ENCODE data around the gene BCL2L1.
A peak's percentile ranks its signal among the peaks of the same experiment; 100 is the strongest.
"Not testable (repeated sequence)": the region's sequence is repeated elsewhere in the genome, so short reads cannot be mapped to it uniquely, and the experiment has no call there.

BCL2L1 gene

DNA sequence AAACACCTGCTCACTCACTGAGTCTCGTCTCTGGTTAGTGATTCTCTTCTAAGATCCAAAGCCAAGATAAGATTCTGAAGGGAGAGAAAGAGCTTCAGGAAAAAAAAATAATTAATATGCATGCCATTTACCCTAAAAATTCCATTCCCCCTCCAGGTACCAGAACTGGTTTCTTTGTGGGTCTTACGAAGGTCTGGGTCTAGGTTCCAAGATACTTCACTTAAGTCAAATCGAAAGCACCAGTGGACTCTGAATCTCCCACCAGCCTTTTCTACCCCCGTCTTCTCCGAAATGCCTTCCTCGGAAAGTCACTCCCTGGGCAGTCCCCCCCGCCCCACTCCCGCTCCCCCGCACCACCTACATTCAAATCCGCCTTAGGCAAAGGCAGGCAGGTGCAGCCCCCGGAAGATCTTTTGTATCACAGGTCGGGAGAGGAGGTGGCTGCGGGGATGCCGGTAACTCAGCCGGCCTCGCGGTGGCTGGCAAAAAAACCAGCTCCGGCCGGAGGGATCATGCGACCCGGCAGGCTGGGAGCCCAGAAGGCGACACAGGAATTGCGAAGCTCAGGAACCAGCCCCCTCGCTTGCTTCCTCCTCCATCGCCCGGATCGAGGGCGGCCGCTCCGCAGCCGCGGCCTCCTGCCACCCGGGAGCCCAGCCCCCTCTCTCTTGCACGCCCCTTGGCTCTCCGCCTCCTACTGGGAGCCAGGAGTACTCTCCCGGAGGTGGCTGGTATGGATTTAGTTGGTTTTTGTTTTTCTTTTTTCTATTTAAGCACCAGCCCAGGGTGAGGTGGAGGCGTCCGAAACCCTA lies at the start of gene BCL2L1:
Gene BCL2L1 (minus strand): TSS at position 612 of the 812 bp plus-strand sequence. CDS start 650 bp downstream, outside the sequence.
- DNase-seq (ENCODE audit: low read depth in 3 of 3), result peak; percentile 49 to 86 (median 51)

DNA sequence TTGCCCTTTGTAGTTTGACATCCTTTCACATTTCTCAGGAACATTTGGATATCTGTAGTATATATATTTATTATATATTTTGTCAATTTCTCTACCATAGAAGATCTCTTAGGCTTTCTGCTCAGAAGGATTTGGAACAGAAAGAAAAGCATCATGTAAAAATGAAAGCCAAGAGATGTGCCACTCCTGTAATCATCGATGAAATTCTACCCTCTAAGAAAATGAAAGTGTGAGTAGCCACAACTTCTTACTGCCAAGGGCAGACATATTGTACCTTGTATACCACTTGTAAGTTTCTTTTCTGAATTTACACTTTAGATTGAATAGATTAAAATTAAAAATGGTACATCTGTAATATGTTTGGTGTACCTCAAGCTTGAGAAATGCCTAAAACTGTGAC lies 47.6 kb upstream of the BCL2L1 start:
- no peak for DNase-seq (ENCODE audit: low read depth in 3 of 3)

DNA sequence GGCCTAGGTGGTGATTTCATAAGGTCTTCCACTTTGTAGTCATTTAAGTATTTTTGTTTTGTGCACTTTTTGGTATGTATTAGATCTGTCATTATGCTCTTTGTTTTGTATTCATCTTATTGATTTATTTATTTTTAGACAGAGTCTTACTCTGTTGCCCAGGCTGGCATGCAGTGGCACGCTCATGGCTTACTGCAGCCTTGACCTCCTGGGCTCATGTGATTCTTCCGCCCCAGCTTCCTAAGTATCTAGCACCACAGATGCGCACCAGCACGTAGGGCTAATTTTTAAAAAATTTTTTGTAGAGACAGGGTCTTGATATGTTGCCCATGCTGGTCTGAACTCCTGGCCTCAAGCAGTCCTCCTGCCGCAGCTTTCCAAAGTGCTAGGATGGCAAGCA lies 47.0 kb upstream of the BCL2L1 start:
- DNase-seq (ENCODE audit: low read depth in 3 of 3), result no peak

DNA sequence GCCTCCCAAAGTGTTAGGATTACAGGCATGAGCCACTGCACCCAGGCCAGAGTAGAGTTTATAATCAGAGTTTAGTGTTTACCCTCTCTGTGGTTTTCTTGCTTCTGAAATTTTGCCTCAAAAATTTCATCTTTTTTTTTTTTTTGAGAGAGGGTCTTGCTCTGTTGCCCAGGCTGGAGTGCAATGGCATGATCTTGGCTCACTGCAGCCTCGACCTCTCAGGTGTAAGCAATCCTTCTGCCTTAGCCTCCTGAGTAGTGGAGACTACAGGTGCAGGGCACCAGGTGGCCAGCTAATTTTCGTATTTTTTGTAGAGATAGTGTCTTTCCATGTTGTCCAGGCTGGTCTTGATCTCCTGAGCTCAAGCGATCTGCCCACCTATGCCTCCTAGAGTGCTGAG lies 45.1 kb upstream of the BCL2L1 start:
- DNase-seq (ENCODE audit: low read depth in 3 of 3), result no peak

DNA sequence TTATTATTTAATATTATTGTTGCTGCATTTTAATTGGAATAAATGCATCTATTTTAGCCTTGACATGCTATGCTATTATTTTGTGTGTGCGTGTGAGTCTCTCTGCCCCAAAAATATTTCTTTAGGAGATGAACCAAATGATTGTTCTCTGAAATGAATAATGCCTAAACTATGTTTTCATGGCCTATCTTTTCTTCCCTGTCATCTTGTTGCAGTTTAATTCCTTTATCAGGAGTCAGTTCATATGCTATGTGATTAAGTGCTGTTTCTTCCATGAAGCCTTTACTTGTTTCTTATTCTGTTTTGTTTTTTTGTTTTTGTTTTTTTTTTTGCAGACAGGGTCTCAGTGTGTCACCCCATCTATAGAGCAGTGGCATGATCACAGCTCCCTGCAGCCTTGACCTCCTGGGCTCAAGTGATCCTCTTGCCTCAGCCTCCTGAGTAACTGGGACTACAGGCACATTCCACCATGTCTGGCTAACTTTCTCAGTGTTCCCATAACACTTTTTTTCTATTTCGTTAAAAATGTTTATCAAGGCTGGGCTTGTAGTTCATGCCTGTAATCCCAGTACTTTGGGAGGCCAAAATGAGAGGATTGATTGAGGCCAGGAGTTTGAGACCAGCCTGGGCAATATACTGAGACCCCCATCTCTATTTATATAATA lies 42.1 kb upstream of the BCL2L1 start:
- no peak for DNase-seq (ENCODE audit: low read depth in 3 of 3)

DNA sequence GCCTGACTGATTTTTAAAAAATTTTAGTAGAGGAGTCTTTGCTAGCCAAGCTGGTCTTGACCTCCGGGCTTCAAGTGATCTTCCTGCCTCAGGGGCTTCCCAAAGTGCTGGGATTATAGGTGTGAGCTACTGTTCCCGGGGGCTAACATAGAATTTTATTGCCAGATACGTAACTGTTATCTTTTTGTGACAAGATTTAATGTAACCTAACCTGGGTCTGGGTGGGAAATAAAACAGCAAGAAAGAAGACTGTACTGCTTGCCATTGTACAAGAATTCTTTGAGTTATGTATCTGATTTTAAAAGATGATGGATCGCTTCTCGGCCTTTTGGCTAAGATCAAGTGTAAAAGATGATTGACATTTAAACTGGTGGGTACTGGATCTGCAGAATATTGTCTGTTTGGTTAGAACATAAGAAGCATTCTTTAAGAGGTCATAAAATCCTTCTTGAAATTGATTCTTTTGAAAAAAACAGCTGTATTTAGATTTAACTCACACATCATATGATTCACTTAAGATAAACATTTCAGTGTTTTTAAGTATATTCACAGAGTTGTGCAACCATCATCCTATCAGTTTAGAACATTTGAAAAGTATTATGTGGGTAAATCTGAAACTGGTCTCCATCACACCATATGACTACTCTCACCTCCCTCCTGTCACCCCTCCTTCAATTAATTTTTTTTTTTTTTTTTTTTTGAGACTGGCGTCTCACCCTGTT lies 38.0 kb upstream of the BCL2L1 start:
- no peak for DNase-seq (ENCODE audit: low read depth in 3 of 3)

DNA sequence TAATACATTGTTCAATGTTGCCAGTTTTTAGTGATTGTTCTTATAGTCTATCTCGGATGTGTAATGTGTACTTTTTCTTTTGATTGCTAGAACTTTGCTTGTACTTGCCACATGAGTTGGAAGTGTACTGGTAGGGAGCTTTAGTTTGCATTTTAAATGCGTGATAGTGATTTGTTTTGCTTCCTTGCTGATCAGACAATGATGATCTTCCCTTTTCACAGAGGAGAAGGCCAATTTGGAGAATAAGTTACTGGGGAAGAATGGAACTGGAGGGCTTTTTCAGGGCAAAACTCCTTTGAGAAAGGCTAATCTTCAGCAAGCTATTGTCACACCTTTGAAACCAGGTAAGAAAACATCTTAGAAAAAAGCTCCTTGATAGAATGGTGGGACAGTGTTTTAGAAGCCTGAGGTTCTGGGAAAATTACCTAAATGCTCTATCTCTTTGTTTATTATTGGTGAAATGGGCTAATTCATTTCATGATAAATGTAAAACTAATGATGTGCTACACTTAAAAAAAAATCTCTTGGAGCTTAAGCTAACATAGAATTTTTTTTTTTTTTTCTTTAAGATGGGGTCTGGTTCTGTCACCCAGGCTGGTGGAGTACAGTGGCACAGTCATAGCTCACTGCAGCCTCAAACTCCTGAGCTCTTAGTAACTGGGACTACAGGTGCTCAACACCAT lies 37.3 kb upstream of the BCL2L1 start:
- no peak for DNase-seq (ENCODE audit: low read depth in 3 of 3)

DNA sequence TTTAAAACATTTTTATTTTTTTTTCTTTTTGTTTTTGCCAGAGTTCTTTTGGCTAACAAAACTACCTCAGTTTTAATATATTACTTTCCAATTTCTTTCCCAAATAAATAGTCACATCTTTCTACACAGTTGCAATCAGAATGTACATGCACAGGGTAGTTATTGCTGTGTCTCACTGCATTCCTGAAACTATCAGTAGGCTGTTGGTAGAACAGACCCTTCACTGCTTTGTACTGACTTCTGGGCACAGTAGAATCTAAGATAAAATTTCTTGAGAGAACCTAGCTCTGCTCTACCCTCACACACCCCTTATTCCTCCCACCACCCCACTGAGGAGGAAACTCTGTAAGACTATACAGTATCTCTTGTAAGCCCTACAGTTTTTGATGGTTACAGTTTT lies 36.3 kb upstream of the BCL2L1 start:
- DNase-seq (ENCODE audit: low read depth in 3 of 3), result no peak

DNA sequence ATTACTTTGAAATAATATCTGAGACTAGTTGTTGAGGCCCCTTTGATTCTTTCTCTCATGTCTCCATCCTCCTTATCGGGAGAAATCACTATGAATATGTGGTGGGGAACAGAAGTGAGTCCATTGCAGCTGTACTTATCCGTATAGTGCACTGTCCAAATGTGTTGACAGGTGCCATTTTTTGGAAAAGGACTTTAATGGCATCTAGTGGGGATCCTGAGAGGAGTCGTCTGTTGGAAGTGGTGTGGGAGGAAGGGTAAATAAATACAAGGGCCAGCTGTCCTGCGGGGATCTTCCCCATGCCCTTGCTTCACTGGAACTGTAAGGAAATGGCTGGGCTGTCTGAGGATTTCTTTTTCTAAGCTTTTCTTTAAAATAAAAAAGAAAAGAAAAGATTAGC lies 35.9 kb upstream of the BCL2L1 start:
- DNase-seq (ENCODE audit: low read depth in 3 of 3), result no peak

DNA sequence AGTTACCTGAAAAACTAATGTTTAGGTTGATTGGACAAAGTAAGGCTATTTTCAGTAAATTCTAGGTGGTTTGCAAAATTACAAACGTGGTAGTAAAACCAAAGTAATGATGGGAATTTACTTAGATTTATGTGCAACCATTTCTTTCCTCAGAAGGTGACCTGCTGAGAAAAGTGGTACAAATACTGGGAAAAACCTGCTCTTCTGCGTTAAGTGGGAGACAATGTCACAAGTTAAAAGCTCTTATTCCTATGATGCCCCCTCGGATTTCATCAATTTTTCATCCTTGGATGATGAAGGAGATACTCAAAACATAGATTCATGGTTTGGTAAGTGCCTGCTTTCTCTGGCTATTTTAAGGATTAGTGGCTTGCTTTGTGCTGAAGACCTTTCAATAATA lies 34.6 kb upstream of the BCL2L1 start:
- no peak for DNase-seq (ENCODE audit: low read depth in 3 of 3)

DNA sequence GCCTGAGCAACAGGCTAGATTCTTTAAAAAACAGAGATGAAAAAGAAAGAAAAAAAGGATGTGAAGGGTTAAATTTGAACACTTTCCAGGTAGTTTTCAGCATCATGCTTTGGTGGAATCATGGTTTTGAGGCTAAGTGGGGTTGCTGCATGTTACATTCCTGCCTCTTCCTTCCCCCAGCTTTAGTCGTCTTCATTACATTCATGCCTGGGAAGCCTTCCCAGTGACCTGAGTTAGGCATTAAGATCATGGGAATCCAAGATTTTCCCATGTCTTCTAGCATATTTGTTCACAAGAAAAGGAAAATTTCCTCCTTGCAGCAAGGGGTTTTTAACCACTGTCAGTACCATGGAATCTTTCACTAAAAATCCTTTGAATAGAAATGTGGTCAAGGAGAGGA lies 28.5 kb upstream of the BCL2L1 start:
- no peak for DNase-seq (ENCODE audit: low read depth in 3 of 3)

DNA sequence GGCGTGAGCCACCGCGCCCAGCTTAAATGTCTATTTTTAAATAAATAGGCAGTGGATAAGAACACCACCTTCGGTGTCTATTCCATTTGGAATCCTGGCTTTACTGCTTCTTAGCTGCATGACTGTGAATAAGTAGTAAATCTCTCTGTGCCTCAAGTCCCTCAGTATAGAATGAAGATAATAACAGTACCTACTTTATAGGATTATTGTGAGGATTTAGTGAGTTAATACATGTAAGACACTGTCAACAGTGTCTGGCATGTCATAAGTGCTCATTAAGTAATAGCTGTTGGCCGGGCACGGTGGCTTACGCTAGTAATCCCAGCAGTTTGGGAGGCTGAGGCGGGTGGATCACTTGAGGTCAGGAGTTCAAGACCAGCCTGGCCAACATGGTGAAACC lies 26.6 kb upstream of the BCL2L1 start:
- no peak for DNase-seq (ENCODE audit: low read depth in 3 of 3)

DNA sequence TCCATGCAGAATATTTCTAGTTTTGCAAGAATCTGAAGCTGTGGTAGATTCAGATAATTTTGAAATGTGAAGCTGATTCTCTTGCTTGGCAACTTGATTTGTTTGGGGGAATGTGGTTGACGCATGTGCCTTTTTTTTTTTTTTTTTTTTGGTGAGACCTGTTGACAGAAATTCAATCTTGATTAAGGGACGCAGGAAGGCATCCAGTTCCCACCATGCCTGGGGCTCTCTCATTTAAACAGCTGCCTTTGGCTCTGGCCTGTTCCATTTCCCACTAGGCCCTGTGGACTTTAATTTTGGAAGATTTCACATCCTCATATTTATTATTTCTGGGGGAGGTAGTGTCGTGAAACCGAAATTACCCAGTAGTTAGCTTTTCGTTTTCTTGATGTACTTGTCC lies 25.0 kb upstream of the BCL2L1 start:
- DNase-seq (ENCODE audit: low read depth in 3 of 3), result no peak

DNA sequence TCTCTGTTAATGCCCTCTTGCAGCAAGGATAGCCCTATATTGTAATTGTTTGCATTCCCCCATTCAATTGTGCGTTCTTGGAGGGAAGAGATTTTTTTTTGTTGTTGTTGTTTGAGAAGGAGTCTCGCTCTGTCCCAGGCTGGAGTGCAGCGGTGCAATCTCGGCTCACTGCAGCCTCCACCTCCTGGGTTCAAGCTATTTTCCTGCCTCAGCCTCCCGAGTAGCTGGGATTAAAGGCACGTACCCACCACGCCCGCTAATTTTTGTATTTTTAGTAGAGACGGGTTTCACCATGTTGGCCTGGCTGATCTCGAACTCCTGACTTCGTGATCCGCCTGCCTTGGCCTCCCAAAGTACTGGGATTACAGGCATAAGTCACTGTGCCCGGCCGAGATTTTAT lies 24.4 kb upstream of the BCL2L1 start:
- not testable (repeated sequence) for DNase-seq (ENCODE audit: low read depth in 3 of 3)

DNA sequence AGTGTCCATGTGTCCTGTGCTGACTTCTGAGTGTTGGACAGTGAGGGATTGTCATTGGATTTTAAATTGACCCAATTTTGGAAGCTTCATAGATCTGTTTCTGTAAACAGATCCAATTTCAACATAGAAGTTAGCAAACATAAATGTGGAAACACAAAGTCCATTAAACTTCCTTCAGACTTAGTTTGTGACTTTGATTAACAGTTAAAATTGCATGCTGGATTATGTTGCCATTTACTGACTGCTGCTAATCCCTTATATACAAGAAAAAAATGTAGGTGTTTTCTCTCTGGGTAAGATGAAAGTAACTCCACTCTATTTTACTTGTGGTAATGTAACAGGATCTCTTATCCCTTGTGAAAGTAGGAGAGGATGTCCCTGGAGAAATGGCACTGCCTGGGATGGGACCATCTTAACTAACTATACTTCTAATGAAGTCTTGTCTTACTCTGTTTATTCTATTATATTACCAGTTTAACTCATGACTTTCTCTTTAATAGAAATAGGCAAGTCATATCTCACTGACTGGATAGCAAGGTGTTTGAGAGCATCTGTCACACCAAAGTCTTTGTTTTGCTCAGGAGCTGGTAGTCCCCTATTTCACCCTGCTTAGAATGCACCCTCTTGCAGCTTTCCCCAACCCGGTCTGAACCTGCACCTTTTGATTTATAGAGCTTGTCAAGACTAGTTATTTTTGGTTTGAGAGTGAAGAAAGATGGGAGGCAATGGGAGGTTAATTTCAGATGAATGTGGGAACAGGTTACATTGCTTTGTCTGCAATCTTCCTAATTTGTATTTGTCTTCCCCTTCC lies 23.6 kb upstream of the BCL2L1 start:
- DNase-seq (ENCODE audit: low read depth in 3 of 3), result no peak

DNA sequence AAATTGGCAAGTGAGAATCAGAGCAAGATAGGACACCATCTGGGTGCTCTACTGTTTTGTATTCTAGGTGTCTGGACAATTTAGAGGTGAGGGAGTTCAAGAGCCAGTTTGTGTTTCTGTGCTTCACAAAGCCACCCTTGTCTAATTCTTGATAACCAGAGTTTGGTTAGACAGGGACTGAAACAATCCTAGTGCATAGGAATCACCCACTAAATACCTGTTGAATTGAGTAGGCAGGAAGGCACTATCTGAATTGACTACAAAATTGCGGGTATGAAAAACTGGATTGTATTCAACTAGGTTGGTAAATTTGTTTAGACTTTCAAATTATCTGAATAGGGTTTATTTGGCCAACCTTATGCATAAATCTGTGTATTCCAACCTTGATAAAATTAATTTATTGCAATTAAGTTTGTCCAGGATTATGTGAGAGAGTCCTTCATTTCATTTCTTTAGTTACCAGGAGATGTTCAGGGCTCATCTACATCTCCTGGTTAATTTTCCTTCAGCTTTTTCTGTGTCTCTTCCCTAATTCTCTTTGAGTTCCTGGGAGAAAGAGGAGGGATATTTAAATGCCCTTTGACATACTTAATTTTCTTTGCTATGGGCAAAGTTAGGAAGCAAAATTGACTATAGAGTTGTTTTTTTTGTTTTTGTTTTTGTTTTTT lies 18.1 kb upstream of the BCL2L1 start:
- no peak for DNase-seq (ENCODE audit: low read depth in 3 of 3)

DNA sequence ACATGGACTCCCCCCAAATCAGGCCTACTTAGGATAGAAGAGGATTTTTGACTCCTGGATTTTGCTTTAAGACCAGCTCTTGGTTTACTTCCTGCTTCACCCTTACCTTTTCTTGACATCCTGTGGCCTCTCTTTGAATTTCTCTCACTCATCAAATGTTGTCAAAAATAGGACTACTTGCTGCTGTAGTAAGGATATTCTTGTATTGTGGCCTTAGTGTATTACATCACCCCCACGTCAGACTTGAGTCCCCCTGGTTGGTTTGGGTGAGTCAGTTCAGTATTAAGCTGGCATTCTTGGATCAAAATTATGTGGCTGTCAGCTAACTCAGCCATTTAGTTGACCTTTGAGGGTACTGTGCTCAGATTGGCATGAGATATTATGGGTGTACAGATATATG lies 17.5 kb upstream of the BCL2L1 start:
- no peak for DNase-seq (ENCODE audit: low read depth in 3 of 3)

DNA sequence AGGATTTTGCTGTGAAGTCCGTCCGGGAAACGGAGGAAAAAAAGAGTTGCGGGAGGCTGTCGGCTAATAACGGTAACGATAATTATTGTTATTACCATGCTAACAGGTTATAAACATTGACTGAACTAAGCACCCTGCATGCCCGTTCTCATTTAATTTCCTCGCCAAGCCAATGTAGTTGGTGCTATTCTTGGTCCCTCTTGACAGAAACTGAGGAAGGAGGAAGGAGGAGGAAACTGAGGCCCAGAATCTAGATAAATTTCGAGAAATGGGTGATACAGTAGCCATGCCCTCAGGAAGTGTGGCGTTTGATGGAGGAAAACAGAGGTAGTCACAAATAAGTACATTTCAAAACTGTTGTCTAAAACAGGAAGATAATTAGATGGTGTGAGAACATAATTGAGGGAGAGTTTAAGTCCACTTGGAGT lies 16.9 kb upstream of the BCL2L1 start:
- no peak for DNase-seq (ENCODE audit: low read depth in 3 of 3)

DNA sequence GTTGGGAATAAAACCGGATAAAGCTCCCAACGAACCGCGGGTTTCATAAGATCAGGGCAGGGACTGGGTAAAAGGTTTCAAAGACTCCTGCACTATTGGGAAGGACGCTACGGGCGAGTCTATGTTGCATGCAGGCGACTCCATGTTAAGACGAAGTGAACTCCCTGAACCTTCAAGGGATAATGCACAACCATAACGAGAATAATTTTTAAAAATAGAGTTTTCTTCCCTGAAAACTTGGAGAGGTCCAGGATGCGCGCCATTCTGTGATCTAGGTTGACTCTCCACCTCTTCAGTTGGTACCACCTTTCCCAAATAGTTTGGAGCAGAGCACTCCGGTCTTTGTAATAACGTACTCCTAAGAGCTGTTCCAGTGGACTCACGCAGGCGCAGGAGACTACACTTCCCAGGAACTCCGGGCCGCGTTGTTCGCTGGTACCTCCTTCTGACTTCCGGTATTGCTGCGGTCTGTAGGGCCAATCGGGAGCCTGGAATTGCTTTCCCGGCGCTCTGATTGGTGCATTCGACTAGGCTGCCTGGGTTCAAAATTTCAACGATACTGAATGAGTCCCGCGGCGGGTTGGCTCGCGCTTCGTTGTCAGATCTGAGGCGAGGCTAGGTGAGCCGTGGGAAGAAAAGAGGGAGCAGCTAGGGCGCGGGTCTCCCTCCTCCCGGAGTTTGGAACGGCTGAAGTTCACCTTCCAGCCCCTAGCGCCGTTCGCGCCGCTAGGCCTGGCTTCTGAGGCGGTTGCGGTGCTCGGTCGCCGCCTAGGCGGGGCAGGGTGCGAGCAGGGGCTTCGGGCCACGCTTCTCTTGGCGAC lies 16.3 kb upstream of the BCL2L1 start, which contains the start of gene TPX2:
Gene TPX2 (plus strand): TSS at position 562 of the 821 bp plus-strand sequence. CDS start 18,187 bp downstream, outside the sequence.
- peak; percentile 79 to 90 (median 82) for DNase-seq (ENCODE audit: low read depth in 3 of 3)

DNA sequence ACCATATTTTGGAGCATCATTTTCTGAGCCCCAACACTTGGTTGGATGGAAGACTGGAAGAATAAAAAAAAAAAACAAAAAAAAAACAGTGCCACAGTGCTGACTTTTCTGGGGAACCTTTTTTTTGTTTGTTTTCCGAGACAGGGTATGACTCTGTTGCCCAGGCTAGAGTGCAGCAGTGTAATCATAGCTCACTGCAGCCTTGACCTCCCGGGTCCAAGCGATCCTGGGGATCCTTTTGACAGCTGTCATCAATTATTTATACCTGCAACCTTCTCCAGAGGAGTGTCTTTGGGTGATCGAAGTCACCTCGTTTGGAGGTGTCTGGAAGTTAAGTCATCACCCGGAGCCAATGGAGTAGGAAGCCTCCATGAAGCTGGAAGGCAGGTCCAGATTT lies 8.7 kb upstream of the BCL2L1 start:
- no peak for DNase-seq (ENCODE audit: low read depth in 3 of 3)
